HEK293 (cell line): Measurements from ENCODE around the gene MUC15.

Source experiments
- CTCF ChIA-PET: fragments of 350-600 bp; formaldehyde crosslinking; extraction: SDS; loops from one replicate; lab custom pipeline; 2021; ENCODE audit warnings: antibody characterized with exemption; lab: Yijun Ruan, JAX
- POLR2A ChIA-PET: fragments of 300-600 bp; formaldehyde crosslinking; extraction: SDS; loops from one replicate; lab custom pipeline; 2020; ENCODE audit warnings: antibody characterized with exemption, inconsistent platforms; lab: Yijun Ruan, JAX
- H3K27ac ChIP-seq: fragments of 200-500 bp; sonication (Bioruptor generic); 2 replicates; pipeline ENCODE4 v1.5.1; 2014; ENCODE audit warnings: low read depth, low read length, control low read depth, inconsistent platforms; ENCODE audit errors: extremely low read depth
- H3K36me3 ChIP-seq, 2 experiments: fragments of 200-500 bp in 1 of 2; sonication (Bioruptor generic) in 1 of 2; 1 replicate in 1 of 2; 2 replicates in 1 of 2; pipeline ENCODE4 v1.5.1; 2014 to 2017; ENCODE audit warnings: inconsistent platforms in 2 of 2, low read length in 2 of 2; ENCODE audit not compliant: control insufficient read depth in 2 of 2, insufficient read depth in 1 of 2
- H3K4me1 ChIP-seq: fragments of 200-500 bp; sonication (Bioruptor generic); 2 replicates; pipeline ENCODE4 v1.5.1; 2014; ENCODE audit warnings: mild to moderate bottlenecking, low read length, inconsistent platforms; ENCODE audit not compliant: control insufficient read depth, insufficient read depth
- H3K4me3 ChIP-seq: 2 replicates; pipeline ENCODE4 v1.5.1; 2011; ENCODE audit warnings: low read depth, mild to moderate bottlenecking, control low read depth, low read length, moderate library complexity
- H3K9me3 ChIP-seq: fragments of 200-500 bp; sonication (Bioruptor generic); 2 replicates; pipeline ENCODE4 v1.5.1; 2014; ENCODE audit warnings: low read depth, low read length, inconsistent platforms; ENCODE audit not compliant: control insufficient read depth, insufficient read depth
- FEZF1 ChIP-seq: fragments of 450-650 bp; formaldehyde crosslinking; IDR thresholded peaks from 2 replicates; pipeline ENCODE4 v1.5.1; 2016; ENCODE audit warnings: missing biosample characterization, missing genetic modification characterization
- MEIS1 ChIP-seq: sonication (generic); formaldehyde crosslinking; IDR thresholded peaks from 2 replicates; pipeline ENCODE4 v1.8.1; 2022; ENCODE audit warnings: missing genetic modification reagents, mild to moderate bottlenecking, borderline replicate concordance
- OSR2 ChIP-seq: fragments of 450-650 bp; formaldehyde crosslinking; IDR thresholded peaks from 2 replicates; pipeline ENCODE4 v1.5.1; 2016; ENCODE audit warnings: missing biosample characterization, missing genetic modification characterization
- ZFP69B ChIP-seq: fragments of 450-650 bp; formaldehyde crosslinking; IDR thresholded peaks from 2 replicates; pipeline ENCODE4 v1.5.1; 2016; ENCODE audit warnings: missing biosample characterization, missing genetic modification characterization
- ZNF10 ChIP-seq: fragments of 450-650 bp; formaldehyde crosslinking; IDR thresholded peaks from 2 replicates; pipeline ENCODE4 v1.5.1; 2017; ENCODE audit warnings: missing biosample characterization, missing genetic modification characterization
- ZNF121 ChIP-seq: fragments of 450-650 bp; formaldehyde crosslinking; IDR thresholded peaks from 2 replicates; pipeline ENCODE4 v1.5.1; 2016; ENCODE audit warnings: missing biosample characterization, missing genetic modification characterization
- ZNF132 ChIP-seq: fragments of 450-650 bp; formaldehyde crosslinking; IDR thresholded peaks from 2 replicates; pipeline ENCODE4 v1.5.1; 2017; ENCODE audit warnings: missing biosample characterization, missing genetic modification characterization, borderline replicate concordance
- ZNF223 ChIP-seq: fragments of 450-650 bp; formaldehyde crosslinking; IDR thresholded peaks from 2 replicates; pipeline ENCODE4 v1.5.1; 2016; ENCODE audit warnings: missing biosample characterization, missing genetic modification characterization
- ZNF24 ChIP-seq: fragments of 450-650 bp; formaldehyde crosslinking; IDR thresholded peaks from 2 replicates; pipeline ENCODE4 v1.5.1; 2016; ENCODE audit warnings: missing biosample characterization, missing genetic modification characterization
- ZNF335 ChIP-seq: fragments of 450-650 bp; formaldehyde crosslinking; conservative IDR thresholded peaks from 2 replicates; pipeline ENCODE4 v1.5.1; 2016; ENCODE audit warnings: missing biosample characterization, missing genetic modification characterization
- ZNF473 ChIP-seq: fragments of 450-650 bp; formaldehyde crosslinking; IDR thresholded peaks from 2 replicates; pipeline ENCODE4 v1.5.1; 2017; ENCODE audit warnings: missing biosample characterization, missing genetic modification characterization
- ZNF510 ChIP-seq: fragments of 450-650 bp; formaldehyde crosslinking; IDR thresholded peaks from 2 replicates; pipeline ENCODE4 v1.5.1; 2018; ENCODE audit warnings: mild to moderate bottlenecking, missing genetic modification characterization, missing biosample characterization; ENCODE audit not compliant: insufficient replicate concordance
- ZNF623 ChIP-seq: fragments of 450-650 bp; formaldehyde crosslinking; IDR thresholded peaks from 2 replicates; pipeline ENCODE4 v1.5.1; 2016; ENCODE audit warnings: missing biosample characterization, missing genetic modification characterization
- ZNF670 ChIP-seq: fragments of 450-650 bp; formaldehyde crosslinking; IDR thresholded peaks from 2 replicates; pipeline ENCODE4 v1.5.1; 2016; ENCODE audit warnings: missing biosample characterization, missing genetic modification characterization, low read depth
- ZNF76 ChIP-seq: fragments of 450-650 bp; formaldehyde crosslinking; IDR thresholded peaks from 2 replicates; pipeline ENCODE4; 2016; ENCODE audit warnings: low read depth, missing biosample characterization, missing genetic modification characterization, borderline replicate concordance
- ZXDB ChIP-seq: fragments of 450-650 bp; formaldehyde crosslinking; IDR thresholded peaks from 2 replicates; pipeline ENCODE4 v1.5.1; 2016; ENCODE audit warnings: missing biosample characterization, missing genetic modification characterization
- TF ChIP-seq, protein P1 (sequence below): fragments of 450-650 bp; formaldehyde crosslinking; IDR thresholded peaks from 2 replicates; pipeline ENCODE4 v1.5.1; 2016; ENCODE audit warnings: missing biosample characterization, missing genetic modification characterization
- TF ChIP-seq, protein P2 (sequence below): fragments of 450-650 bp; formaldehyde crosslinking; IDR thresholded peaks from 2 replicates; pipeline ENCODE4 v1.5.1; 2016; ENCODE audit warnings: missing biosample characterization, missing genetic modification characterization
- TF ChIP-seq, protein P3 (sequence below): fragments of 450-650 bp; formaldehyde crosslinking; IDR thresholded peaks from 2 replicates; pipeline ENCODE4 v1.5.1; 2016; ENCODE audit warnings: missing biosample characterization, missing genetic modification characterization
- TF ChIP-seq, protein P4 (sequence below): fragments of 450-650 bp; formaldehyde crosslinking; IDR thresholded peaks from 2 replicates; pipeline ENCODE4 v1.5.1; 2016; ENCODE audit warnings: missing biosample characterization, missing genetic modification characterization
- TF ChIP-seq, protein P5 (sequence below): fragments of 450-650 bp; formaldehyde crosslinking; IDR thresholded peaks from 2 replicates; pipeline ENCODE4 v1.5.1; 2017; ENCODE audit warnings: missing biosample characterization, missing genetic modification characterization
- TF ChIP-seq, protein P6 (sequence below): fragments of 450-650 bp; formaldehyde crosslinking; IDR thresholded peaks from 2 replicates; pipeline ENCODE4 v1.5.1; 2017; ENCODE audit warnings: missing biosample characterization, missing genetic modification characterization

MUC15 gene

DNA sequence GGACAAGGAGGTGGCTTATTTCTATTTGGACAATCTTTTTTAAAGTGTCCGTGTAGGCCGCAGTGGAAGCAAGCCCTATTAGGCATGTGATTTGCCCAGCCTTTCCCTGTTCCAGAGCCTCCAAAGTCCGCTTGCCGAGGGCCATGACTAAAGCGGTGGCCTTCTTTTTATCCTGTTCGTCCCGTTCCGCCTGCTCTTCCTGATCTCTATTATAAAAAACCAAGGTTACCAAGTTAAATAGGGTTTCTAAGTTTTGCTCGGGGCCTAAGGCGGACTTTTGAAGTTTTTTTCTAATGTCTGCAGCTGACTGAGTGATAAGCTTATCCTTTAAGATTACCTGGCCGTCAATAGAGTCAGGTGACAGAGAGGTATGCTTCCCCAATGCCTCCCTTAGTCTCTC, 21.6 kb upstream of the MUC15 start (continued):
- TF ChIP-seq, protein P1, sequence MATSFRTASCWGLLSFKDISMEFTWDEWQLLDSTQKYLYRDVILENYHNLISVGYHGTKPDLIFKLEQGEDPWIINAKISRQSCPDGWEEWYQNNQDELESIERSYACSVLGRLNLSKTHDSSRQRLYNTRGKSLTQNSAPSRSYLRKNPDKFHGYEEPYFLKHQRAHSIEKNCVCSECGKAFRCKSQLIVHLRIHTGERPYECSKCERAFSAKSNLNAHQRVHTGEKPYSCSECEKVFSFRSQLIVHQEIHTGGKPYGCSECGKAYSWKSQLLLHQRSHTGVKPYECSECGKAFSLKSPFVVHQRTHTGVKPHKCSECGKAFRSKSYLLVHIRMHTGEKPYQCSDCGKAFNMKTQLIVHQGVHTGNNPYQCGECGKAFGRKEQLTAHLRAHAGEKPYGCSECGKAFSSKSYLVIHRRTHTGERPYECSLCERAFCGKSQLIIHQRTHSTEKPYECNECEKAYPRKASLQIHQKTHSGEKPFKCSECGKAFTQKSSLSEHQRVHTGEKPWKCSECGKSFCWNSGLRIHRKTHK (tag by site-specific recombination): no peak
- no peak for TF ChIP-seq ZNF670
- no peak for TF ChIP-seq OSR2 (tag by site-specific recombination)
- no peak for TF ChIP-seq ZFP69B (tag by site-specific recombination)
- no peak for TF ChIP-seq ZNF24
- TF ChIP-seq ZNF10: no peak
- TF ChIP-seq, protein P2, sequence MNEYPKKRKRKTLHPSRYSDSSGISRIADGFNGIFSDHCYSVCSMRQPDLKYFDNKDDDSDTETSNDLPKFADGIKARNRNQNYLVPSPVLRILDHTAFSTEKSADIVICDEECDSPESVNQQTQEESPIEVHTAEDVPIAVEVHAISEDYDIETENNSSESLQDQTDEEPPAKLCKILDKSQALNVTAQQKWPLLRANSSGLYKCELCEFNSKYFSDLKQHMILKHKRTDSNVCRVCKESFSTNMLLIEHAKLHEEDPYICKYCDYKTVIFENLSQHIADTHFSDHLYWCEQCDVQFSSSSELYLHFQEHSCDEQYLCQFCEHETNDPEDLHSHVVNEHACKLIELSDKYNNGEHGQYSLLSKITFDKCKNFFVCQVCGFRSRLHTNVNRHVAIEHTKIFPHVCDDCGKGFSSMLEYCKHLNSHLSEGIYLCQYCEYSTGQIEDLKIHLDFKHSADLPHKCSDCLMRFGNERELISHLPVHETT (tag by site-specific recombination): no peak
- no peak for TF ChIP-seq MEIS1 (CRISPR knock-in tag)

DNA sequence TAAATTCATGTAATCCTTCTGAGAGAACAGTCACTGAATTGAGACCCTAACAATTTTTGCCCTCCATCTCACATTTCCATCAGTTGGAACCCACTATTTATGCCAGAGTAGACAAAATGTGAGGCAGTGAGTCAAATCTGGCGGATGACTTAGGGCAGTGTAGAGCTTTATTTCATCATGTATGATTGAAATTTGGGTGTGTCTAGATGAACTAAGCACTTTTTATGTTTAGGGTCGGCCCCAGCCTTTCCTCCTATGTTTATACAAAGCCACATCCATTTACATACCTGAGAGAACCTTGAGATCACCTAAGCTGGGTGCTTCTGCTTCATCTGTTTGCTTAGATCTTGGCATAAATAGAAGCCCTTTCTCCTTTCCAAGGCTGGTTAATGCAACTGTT, 15.0 kb upstream of the MUC15 start:
- no peak overlapping the region for H3K4me3 ChIP-seq
- ChIA-PET POLR2A (no interaction called here), CTCF (no interaction called here)
- H3K27ac ChIP-seq: no peak overlapping the region
- TF ChIP-seq ZNF623 (tag by site-specific recombination) (no peak), FEZF1 (no peak)
- TF ChIP-seq, all 188 proteins: peak for 0
- H3K36me3 ChIP-seq: no peaks in the 10 kb centered on the region
- no peaks in the 10 kb centered on the region for H3K4me1 ChIP-seq
- H3K9me3 ChIP-seq: no peaks in the 10 kb centered on the region

DNA sequence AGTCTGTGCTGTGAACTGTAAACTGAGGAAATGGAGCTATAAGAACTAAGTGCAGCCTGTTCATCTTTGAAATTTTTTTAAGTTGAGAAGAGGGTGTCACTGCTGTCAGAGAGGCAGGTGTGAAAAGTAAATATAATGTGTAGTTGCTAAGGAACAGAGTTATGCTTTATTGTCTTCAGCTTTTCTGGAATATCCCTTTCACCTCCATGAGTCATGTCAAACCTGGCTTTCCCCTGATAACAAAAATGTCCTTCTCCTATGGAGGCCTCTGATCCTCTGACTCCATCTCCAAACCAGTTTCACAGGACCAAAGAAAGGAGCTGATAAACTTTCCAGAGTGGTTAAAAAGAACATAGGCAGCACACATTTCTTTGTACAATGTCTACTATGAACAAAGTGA, 12.8 kb upstream of the MUC15 start:
- Histone ChIP-seq H3K4me1 (no peaks in the 10 kb centered on the region), H3K4me3 (no peak overlapping the region), H3K27ac (no peak overlapping the region), H3K9me3 (no peaks in the 10 kb centered on the region), H3K36me3 (no peaks in the 10 kb centered on the region)
- ChIA-PET CTCF (no interaction called here), POLR2A (no interaction called here)
- no peak for TF ChIP-seq ZNF335 (tag by site-specific recombination)
- TF ChIP-seq ZNF223 (tag by site-specific recombination): no peak
- no peak for TF ChIP-seq ZNF121
- no peak for TF ChIP-seq ZNF510 (tag by site-specific recombination)
- no peak for TF ChIP-seq ZNF670
- TF ChIP-seq, protein P3, sequence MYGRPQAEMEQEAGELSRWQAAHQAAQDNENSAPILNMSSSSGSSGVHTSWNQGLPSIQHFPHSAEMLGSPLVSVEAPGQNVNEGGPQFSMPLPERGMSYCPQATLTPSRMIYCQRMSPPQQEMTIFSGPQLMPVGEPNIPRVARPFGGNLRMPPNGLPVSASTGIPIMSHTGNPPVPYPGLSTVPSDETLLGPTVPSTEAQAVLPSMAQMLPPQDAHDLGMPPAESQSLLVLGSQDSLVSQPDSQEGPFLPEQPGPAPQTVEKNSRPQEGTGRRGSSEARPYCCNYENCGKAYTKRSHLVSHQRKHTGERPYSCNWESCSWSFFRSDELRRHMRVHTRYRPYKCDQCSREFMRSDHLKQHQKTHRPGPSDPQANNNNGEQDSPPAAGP: no peak
- TF ChIP-seq ZNF623 (tag by site-specific recombination): no peak
- no peak for TF ChIP-seq OSR2 (tag by site-specific recombination)
- no peak for TF ChIP-seq ZNF76 (tag by site-specific recombination)
- no peak for TF ChIP-seq ZNF132 (tag by site-specific recombination)
- TF ChIP-seq, protein P4, sequence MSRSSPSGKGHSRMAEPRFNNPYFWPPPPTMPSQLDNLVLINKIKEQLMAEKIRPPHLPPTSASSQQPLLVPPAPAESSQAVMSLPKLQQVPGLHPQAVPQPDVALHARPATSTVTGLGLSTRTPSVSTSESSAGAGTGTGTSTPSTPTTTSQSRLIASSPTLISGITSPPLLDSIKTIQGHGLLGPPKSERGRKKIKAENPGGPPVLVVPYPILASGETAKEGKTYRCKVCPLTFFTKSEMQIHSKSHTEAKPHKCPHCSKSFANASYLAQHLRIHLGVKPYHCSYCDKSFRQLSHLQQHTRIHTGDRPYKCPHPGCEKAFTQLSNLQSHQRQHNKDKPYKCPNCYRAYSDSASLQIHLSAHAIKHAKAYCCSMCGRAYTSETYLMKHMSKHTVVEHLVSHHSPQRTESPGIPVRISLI (tag by site-specific recombination): no peak
- TF ChIP-seq, protein P5, sequence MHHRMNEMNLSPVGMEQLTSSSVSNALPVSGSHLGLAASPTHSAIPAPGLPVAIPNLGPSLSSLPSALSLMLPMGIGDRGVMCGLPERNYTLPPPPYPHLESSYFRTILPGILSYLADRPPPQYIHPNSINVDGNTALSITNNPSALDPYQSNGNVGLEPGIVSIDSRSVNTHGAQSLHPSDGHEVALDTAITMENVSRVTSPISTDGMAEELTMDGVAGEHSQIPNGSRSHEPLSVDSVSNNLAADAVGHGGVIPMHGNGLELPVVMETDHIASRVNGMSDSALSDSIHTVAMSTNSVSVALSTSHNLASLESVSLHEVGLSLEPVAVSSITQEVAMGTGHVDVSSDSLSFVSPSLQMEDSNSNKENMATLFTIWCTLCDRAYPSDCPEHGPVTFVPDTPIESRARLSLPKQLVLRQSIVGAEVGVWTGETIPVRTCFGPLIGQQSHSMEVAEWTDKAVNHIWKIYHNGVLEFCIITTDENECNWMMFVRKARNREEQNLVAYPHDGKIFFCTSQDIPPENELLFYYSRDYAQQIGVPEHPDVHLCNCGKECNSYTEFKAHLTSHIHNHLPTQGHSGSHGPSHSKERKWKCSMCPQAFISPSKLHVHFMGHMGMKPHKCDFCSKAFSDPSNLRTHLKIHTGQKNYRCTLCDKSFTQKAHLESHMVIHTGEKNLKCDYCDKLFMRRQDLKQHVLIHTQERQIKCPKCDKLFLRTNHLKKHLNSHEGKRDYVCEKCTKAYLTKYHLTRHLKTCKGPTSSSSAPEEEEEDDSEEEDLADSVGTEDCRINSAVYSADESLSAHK (tag by site-specific recombination): no peak
- no peak for TF ChIP-seq ZXDB (tag by site-specific recombination)
- no peak for TF ChIP-seq ZNF473 (tag by site-specific recombination)
- TF ChIP-seq, protein P6, sequence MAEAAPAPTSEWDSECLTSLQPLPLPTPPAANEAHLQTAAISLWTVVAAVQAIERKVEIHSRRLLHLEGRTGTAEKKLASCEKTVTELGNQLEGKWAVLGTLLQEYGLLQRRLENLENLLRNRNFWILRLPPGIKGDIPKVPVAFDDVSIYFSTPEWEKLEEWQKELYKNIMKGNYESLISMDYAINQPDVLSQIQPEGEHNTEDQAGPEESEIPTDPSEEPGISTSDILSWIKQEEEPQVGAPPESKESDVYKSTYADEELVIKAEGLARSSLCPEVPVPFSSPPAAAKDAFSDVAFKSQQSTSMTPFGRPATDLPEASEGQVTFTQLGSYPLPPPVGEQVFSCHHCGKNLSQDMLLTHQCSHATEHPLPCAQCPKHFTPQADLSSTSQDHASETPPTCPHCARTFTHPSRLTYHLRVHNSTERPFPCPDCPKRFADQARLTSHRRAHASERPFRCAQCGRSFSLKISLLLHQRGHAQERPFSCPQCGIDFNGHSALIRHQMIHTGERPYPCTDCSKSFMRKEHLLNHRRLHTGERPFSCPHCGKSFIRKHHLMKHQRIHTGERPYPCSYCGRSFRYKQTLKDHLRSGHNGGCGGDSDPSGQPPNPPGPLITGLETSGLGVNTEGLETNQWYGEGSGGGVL (tag by site-specific recombination): no peak
